HG02610 (cell line): ENCODE data around the gene IL6ST.

ENCODE experiments used
- ATAC-seq: cut with Tn5 transposase; IDR thresholded peaks from one replicate; pipeline ENCODE4 v1.9.1; 2021; ENCODE audit warnings: mild to moderate bottlenecking, moderate library complexity; ENCODE audit not compliant: unreplicated experiment

The IL6ST gene

DNA sequence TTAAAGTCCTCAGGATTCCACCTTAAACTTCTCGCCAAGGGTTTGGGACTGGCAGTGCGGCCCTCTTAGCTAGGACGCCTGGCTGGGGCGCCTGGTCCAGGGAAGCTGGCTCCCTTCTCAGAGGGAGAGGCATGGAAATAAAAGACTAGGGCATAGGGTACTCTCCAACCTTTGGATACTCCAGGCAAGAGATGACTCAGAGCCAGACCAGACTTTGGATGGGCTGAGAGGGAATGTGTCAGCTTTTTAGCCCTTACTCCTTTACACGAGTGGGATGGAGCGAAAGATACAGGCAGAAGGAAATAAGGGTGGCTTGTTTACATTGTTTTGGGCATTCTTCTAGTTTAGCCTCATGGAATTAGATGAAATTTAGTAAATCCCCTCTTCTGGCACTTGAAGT, 95.4 kb downstream of the IL6ST start:
- no peak for ATAC-seq

DNA sequence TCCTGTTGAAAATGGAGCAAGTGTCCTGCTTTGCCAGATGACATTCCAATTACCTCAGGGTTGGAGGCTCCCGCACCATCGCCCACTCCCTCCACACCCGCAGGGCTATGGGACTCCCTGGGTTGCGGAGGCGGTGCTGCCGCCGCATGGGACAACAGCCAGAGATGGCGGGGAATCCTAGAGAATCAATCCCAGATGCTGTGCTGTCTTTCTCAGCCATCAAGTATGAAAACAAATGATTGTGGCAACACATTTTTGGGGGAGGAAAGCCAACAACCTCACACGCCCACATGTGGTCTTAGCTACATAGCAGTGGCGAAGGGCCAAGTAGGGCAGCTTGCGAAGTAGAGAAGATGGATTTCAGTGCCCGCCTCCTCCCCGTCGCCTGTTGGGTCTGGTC, 96.9 kb downstream of the IL6ST start:
- ATAC-seq, result no peak

DNA sequence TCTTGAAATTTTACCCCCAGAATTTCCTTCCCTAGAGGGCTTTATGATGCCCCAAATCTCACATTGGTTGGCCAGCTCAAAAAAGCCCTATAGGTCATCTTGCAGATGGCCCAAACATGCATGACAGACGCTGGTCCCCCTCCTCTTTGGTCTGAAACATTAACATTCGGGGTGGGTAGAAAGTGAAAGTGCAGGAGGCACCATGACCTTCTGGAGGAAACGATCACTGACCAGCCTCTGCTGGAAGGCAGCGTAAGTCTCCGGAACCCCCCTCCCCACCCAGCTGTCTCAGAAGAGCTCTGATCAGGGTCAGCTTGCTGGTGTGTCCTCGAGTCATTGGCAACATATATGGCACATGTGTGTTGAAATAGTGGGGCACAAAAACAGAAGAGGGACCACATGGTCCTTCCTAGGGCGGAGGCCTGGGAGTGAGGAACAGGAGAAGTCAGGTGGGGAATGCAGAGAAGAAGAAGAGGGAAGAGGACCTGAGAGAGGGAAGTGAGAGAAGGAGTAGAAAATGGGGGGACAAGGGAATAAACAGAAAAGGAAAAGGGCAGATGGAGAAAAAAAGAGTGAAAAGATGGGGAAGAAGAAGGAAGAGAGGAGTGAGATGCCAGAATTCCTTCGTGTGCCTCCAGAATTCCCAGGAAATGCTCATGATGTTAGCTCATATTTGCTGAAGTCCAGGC, 97.4 kb downstream of the IL6ST start:
- ATAC-seq, result no peak

DNA sequence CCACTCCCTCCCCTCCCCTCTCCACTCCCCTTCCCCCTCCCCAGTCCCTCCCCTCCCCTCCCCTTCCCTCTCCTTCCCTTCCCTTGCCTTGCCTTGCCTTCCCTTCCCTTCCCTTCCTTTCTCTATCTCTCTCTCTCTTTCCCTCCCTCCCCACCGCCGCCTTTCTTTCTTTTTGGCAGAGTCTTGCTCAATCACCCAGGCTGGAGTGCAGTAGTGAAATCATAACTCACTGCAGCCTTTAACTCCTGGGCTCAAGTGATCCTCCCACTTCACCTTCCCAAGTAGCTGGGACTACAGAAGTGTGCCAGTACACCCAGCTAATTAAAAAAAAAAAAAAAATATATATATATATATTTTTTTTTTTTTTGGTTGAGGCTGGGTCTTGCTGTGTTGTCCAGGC, 98.1 kb downstream of the IL6ST start:
- no peak for ATAC-seq

DNA sequence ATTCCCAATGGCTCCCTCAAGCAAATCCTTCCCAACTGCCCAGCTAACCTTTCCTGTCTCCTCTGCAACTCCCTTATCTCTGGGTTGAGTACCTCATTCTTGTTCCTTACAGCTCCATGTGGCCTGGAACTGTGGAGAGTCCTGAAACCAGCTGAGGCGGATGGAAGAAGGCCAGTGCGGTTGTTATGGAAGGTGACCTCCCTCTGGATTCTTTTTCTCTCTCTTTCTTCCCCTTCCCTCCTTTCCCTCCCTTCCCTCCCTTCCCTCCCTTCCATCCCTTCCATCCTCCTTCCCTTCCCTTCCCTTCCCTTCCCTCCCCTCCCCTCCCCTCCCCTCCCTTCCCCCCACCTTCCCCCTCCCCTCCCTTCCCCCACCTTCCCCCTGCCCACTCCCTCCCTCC, 98.5 kb downstream of the IL6ST start:
- no peak for ATAC-seq

DNA sequence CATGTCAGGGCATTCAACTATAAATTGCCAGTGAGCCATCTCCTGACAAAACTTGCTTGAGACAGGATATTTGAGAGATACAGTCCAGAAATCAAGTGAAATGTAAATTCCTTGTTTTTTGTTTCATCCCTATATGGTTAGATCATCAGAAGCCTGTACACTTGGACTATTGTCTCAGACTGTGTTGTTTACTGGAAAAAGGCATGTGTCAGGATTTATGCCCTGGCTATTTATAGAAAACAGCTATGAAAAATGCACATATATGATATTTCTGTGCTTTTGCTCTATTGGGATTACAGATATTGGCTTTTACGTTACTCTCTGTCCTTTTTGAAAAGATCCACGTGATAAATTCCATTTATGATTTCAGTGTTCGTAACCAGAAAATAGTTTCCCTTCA, 99.4 kb downstream of the IL6ST start:
- ATAC-seq, result no peak

DNA sequence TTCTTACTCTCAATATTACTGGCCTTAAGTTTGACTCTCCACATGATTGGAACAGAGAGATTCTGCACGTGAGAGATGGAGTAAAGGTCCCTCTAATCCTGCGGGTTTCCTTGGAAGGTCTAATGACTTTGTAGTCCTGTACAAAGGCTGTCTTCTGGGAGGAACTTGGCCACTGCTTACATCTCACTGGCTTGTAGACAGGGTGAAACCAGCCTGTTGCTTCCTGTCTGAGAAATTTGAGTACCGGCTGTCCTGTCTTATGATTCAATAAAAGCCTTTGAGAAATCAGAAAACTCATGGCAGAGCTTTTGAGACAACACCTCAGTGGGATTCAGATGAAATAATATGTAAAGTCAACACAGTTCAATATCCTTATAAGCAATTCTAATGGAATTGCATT, 100.6 kb downstream of the IL6ST start:
- ATAC-seq, result no peak

DNA sequence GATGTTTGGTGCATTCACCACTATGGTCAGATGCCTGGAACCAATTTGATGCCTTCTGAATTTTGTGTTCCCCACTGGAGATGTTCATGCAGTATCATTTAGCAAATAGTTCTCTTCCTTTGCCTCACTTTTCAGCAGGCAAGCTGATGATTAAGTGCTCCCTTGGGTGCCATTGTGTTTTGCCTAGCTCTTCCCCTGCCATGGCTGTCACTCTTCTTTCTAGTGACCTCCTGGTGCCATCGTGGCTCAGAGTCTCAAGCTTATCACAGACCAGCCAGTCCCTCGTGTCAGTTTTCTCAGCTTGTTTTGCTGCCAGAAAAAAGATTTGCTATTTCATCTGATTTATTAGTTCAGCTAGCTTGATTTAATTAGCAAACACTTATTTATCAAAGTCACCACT, 102.3 kb downstream of the IL6ST start:
- no peak for ATAC-seq

DNA sequence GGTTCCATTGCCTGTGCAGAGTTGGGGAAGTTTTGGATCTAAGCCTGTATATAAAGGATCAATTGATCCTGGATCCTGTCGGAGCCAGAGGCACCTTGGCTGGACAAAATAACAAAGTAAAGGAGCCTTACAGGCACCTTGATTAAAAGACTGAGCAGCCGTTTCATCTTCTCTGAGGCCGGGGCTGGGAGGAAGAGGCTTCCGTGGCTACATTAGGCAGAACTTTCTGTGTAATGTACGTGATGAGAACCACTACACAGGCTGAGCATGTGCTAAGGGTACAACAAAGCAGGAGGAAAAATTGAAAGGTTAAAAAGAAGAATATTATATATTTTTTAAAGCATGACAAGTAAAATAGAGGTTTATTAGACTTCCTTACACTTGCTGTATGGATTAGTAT, 106.6 kb downstream of the IL6ST start:
- no peak for ATAC-seq

DNA sequence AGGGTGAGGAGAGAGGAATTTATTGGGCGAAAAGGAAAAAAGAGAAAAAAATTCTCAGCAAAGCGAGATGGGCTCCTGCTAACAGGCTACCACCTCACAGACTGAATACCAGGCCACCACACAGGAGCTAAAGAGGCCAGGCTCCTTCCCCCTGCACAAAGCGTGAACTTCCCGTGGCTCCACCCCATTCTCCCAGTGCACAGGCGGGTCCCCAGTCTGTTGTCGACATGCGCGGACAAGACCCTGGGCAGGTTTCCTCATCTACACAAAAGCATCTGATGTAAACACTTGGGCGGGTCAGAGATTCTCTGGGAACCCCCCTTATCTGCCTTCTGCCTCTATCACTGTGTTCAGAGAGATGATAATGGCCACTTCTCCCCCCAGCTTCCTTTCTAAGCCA, 109.4 kb downstream of the IL6ST start:
- ATAC-seq, result no peak
